A673 (cell line): ENCODE measurements around the gene AKAP8. TPM values are rescaled to one million over a fixed set of nuclear protein-coding genes. Genes with fewer than 3 reads are reported as not detected.
A peak's percentile ranks its signal among the peaks of the same experiment; 100 is the strongest.

Experiments used
- BruUV-seq: library from RNA; stranded (reverse); fragments of 400-500 nt; replicated peaks from 2 replicates; lab custom pipeline; 2021; lab: Mats Ljungman, UMichigan
- CTCF ChIA-PET: fragments of 300-600 bp; sonication (Branson Sonifier 250); formaldehyde crosslinking; loops from one replicate; lab custom pipeline; 2022; ENCODE audit warnings: antibody characterized with exemption; lab: Charles Lee
- POLR2A ChIA-PET: fragments of 300-600 bp; sonication (Branson Sonifier 250); formaldehyde crosslinking; loops from one replicate; lab custom pipeline; 2022; ENCODE audit warnings: antibody characterized with exemption; ENCODE audit not compliant: low non-redundant PET; lab: Charles Lee
- DNase-seq: peaks from one replicate; pipeline ENCODE4 v3.0.0-alpha.2; 2015; ENCODE audit warnings: low spot score
- H3K27ac ChIP-seq: fragments of 200-600 bp; sonication (generic); 2 replicates; pipeline ENCODE4 v1.5.1; 2016; ENCODE audit warnings: mixed run types, low read depth, mild to moderate bottlenecking, mixed read lengths, antibody characterized with exemption, low read length; ENCODE audit not compliant: poor library complexity, severe bottlenecking
- H3K27me3 ChIP-seq: fragments of 200-600 bp; sonication (generic); replicated peaks from 2 replicates; pipeline ENCODE4 v1.6.1; 2017; ENCODE audit warnings: mixed run types, low read depth, mild to moderate bottlenecking, mixed read lengths, antibody characterized with exemption, low read length; ENCODE audit not compliant: insufficient read depth, poor library complexity
- H3K36me3 ChIP-seq: fragments of 200-600 bp; sonication (generic); 2 replicates; pipeline ENCODE4 v1.6.1; 2016; ENCODE audit warnings: mixed run types, mild to moderate bottlenecking, mixed read lengths, antibody characterized with exemption, low read length; ENCODE audit not compliant: insufficient read depth, poor library complexity, severe bottlenecking
- H3K4me1 ChIP-seq: fragments of 200-600 bp; sonication (generic); 2 replicates; pipeline ENCODE4 v1.6.1; 2017; ENCODE audit warnings: mixed run types, mild to moderate bottlenecking, mixed read lengths, antibody characterized with exemption, low read length; ENCODE audit not compliant: insufficient read depth, poor library complexity, severe bottlenecking
- H3K4me3 ChIP-seq: fragments of 200-600 bp; sonication (generic); 2 replicates; pipeline ENCODE4 v1.5.1; 2016; ENCODE audit warnings: low read depth, mixed run types, mild to moderate bottlenecking, mixed read lengths, low read length; ENCODE audit not compliant: poor library complexity, severe bottlenecking
- H3K9me3 ChIP-seq: fragments of 200-600 bp; sonication (generic); 2 replicates; pipeline ENCODE4 v1.6.1; 2016; ENCODE audit warnings: mixed run types, low read depth, mild to moderate bottlenecking, mixed read lengths, antibody characterized with exemption, low read length; ENCODE audit not compliant: poor library complexity, severe bottlenecking
- EZH2 ChIP-seq: fragments of 200-600 bp; sonication (generic); IDR thresholded peaks from 2 replicates; pipeline ENCODE4 v1.6.1; 2017; ENCODE audit warnings: borderline replicate concordance, low read depth, mild to moderate bottlenecking, mixed read lengths, antibody characterized with exemption, low read length; ENCODE audit not compliant: poor library complexity, severe bottlenecking
- intact Hi-C: fragments of 100-400 bp; cut with micrococcal nuclease; formaldehyde crosslinking; loops from one replicate; pipeline ENCODE4 v1.10.0; 2022; ENCODE audit not compliant: unreplicated experiment
- total RNA-seq: library from RNA; stranded (reverse); gene quantifications from 2 replicates; pipeline ENCODE4 v1.2.3, GENCODE V29; 2021
- TF ChIP-seq, protein P1 (sequence below): fragments of 300-800, 200-600 bp; sonication (generic); conservative IDR thresholded peaks from 2 replicates; pipeline ENCODE4 v1.5.1; 2017; ENCODE audit warnings: low read depth, mild to moderate bottlenecking, antibody characterized with exemption, low read length, moderate library complexity, mixed read lengths

The AKAP8 gene
- total RNA-seq, 1 experiment from 2014 or later, result 48.4 TPM

DNA sequence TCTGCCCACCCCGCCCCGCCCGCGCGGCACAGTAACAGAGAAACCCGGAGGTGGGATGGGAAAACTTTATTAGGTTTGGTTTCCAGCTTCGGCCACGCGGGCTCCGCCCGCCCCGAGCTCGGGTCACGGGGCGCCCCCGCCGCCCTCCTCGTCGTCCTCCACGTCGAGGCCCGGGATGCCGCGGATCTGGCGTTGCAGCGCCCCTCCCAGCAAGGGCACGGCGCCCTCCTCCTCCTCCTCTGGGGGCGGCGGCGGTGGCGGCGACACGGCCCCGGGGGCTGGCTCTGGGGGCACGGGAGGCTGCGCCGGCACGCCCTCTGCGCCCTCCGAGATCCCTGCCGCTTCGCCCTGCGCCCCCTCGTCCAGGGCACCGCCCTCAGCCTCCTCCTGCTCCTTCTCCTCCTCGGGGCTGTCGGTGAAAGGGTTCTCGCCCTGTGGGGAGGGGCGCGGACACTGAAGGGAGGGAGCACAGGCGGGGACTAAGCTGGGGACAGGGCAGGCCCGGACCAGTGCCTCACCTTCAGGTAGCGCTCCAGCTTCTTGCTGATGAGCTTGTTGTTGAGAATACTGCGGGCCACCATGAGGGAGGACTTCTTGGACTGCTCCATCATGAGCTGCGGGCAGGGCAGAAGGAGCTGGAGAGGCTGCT lies 536 bp upstream of the AKAP8 start:
- intact Hi-C loops, result loop anchor here (2.0 kb wide), 1 partner anchor 177 kb away; no protein-coding TSS in a partner anchor
- CTCF ChIA-PET, result interaction anchor here (0.6 to 1.2 kb wide), 3 partner anchors 114 to 1524 kb away, joined by 3 to 4 read pairs (median 3); no protein-coding TSS in a partner anchor
- TF ChIP-seq, protein P1, sequence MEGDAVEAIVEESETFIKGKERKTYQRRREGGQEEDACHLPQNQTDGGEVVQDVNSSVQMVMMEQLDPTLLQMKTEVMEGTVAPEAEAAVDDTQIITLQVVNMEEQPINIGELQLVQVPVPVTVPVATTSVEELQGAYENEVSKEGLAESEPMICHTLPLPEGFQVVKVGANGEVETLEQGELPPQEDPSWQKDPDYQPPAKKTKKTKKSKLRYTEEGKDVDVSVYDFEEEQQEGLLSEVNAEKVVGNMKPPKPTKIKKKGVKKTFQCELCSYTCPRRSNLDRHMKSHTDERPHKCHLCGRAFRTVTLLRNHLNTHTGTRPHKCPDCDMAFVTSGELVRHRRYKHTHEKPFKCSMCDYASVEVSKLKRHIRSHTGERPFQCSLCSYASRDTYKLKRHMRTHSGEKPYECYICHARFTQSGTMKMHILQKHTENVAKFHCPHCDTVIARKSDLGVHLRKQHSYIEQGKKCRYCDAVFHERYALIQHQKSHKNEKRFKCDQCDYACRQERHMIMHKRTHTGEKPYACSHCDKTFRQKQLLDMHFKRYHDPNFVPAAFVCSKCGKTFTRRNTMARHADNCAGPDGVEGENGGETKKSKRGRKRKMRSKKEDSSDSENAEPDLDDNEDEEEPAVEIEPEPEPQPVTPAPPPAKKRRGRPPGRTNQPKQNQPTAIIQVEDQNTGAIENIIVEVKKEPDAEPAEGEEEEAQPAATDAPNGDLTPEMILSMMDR, result no peak
- no peak for TF ChIP-seq EZH2
- Histone ChIP-seq H3K36me3 (peaks cover 13% of the 10 kb centered on the region), H3K9me3 (no peaks in the 10 kb centered on the region), H3K27me3 (no peaks in the 10 kb centered on the region), H3K4me3 (peak overlapping the region; percentile 80), H3K4me1 (peaks cover 11% of the 10 kb centered on the region), H3K27ac (peak overlapping the region; percentile 89)
- POLR2A ChIA-PET, result interaction anchor here (0.9 kb wide), 1 partner anchor 99 kb away, joined by 3 read pairs; no protein-coding TSS in a partner anchor
- no peak for DNase-seq
- no TSS peak for BruUV-seq

DNA sequence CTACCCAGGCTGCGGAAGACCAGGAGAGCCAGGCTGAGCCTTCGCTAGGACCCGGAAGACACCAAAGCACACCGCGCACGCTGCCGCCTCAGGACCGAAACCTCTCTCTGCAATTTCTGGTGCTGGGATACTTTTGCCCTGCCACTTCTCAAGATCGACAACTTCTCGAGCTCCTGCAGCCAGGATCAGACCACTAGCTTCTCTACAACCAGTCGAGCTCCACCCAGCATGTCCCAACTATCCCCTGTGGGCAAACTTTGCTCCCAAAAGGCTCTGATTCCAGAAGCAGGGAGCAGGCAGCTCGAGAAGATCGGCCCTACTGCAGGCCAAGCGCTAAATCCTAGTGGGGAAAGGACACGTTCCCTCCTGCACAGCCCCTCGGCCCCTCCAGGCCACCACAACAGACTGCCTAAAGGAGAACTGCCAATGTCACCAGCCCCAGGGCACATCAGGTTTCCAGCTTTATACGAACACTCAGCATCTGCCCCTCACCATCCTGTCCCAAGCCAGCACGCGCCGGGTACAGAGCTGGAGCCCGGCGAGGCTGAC lies 979 bp downstream of the AKAP8 start:
- BruUV-seq, result no TSS peak
- CTCF ChIA-PET, result interaction anchor here (0.6 to 1.7 kb wide), 3 partner anchors 41 to 287 kb away, joined by 3 to 23 read pairs (median 6); partner anchors contain the start of gene AKAP8L
- peak; percentile 59 for DNase-seq

DNA sequence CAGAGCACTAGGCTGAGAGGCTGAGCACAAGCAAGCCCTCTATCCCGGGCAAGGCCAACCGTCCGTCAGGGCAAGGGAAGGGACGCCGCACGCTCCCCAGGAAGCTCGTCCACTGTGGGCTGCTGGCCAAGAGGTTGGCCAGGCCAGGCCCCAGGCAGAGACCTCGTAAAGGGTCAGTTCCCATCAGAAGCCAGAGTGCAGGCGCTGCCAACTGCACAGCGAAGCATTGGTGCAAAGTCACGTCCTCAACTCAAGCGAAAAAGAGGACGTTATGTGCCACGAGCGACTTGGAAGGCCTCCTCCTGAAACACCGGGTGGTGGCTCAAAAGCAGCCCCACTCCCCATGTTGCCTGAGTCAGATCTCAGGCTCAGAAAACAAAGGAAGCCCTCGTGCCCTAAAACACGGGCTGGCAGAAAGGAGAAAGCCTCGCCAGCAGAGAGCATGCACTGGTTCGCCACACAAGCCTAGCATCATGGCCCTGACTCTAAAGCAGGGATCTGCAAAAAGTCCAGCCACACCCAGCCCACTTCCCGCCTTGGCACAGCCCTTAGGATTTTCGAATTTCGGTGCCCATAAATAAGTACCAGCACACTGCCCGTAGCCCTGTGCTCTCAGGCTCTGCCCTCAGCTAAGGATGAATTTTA lies 4.7 kb downstream of the AKAP8 start:
- BruUV-seq, result no TSS peak
- H3K36me3 ChIP-seq, result peaks cover 39% of the 10 kb centered on the region
- CTCF ChIA-PET, result no interaction called here
- no peak for TF ChIP-seq EZH2
- TF ChIP-seq, protein P1, result no peak
- H3K4me3 ChIP-seq, result no peak overlapping the region
- H3K27me3 ChIP-seq, result no peaks in the 10 kb centered on the region
- H3K9me3 ChIP-seq, result no peaks in the 10 kb centered on the region
- DNase-seq, result no peak
- H3K27ac ChIP-seq, result no peak overlapping the region
- POLR2A ChIA-PET, result no interaction called here
- intact Hi-C loops, result no loop called here
- no peaks in the 10 kb centered on the region for H3K4me1 ChIP-seq

More for the DNA sequence above, 979 bp downstream of the AKAP8 start:
- Histone ChIP-seq H3K4me3 (peak overlapping the region; percentile 80), H3K36me3 (peaks cover 17% of the 10 kb centered on the region), H3K27me3 (no peaks in the 10 kb centered on the region), H3K27ac (peak overlapping the region; percentile 99), H3K9me3 (no peaks in the 10 kb centered on the region), H3K4me1 (peaks cover 11% of the 10 kb centered on the region)
- intact Hi-C loops, result loop anchor here (2.0 kb wide), 1 partner anchor 178 kb away; no protein-coding TSS in a partner anchor
- POLR2A ChIA-PET, result interaction anchor here (0.7 kb wide), 1 partner anchor 33 kb away, joined by 3 read pairs; no protein-coding TSS in a partner anchor
- no peak for TF ChIP-seq EZH2
- TF ChIP-seq, protein P1, result no peak
